ENCODE data around the gene EIF5A.
"Not testable (repeated sequence)": the region's sequence is repeated elsewhere in the genome, so short reads cannot be mapped to it uniquely, and the experiment has no call there.

EIF5A gene

DNA sequence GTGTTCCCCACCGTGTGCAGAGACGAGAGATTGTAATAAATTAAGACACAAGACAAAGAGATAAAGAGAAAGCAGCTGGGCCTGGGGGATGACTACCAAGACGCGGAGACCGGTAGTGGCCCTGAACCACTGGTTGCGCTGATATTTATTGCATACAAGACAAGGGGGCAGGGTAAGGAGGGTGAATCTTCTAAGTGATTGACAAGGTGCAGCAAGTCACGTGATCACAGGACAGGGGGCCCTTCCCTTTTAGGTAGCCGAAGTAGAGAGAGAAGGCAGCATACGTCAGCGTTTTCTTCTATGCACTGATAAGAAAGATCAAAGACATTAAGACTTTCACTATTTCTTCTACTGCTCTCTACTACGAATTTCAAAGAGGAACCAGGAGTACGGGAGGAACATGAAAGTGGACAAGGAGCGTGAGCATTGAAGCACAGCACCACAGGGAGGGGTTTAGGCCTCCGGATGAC, 25.2 kb downstream of the EIF5A start:
- DNase-seq = not testable (repeated sequence)

DNA sequence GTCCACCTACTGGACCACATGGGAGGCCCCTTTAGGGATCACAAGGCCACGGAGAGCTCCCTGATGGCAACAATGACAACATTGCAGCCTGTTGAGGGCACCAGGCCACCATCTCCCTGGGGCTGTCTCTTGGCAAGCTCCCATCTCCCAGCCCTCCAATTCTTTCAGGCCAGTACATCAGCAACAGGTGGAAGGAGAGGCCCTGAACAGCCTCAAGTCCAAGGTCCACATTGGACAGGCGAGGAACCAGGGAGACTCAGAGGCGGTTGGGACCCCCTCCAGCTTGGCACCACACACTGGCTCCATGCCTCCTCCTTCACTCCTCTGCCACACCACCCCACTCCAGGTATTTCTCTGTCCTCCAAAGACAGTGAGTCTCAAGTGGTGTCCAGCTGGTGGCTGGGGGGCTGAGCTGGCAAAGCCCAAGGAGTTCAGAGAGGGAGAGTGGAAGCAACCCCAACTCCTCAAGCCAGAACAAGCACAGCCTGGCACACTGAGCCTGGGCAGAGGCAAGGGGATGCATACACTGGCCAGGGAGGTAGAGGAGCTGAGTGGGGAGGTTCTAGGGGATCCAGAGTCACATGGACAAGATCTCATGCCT, 27.6 kb downstream of the EIF5A start:
- no peak for DNase-seq

DNA sequence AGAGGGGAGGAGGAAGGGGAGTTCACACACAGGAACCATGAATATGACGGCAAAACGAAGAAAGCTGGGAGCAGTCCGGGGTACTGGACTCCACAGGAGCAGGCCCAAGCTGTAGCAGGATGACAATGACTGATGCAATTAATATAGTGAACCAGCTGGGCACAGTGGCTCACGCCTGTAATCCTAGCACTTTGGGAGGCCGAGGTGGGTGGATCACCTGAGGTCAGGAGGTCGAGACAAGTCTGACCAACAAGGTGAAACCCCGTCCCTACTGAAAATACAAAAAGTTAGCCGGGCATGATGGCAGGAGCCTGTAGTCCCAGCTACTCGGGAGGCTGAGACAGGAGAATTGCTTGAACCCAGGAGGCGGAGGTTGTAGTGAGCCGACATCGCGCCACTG, 28.3 kb downstream of the EIF5A start:
- not testable (repeated sequence) for DNase-seq

DNA sequence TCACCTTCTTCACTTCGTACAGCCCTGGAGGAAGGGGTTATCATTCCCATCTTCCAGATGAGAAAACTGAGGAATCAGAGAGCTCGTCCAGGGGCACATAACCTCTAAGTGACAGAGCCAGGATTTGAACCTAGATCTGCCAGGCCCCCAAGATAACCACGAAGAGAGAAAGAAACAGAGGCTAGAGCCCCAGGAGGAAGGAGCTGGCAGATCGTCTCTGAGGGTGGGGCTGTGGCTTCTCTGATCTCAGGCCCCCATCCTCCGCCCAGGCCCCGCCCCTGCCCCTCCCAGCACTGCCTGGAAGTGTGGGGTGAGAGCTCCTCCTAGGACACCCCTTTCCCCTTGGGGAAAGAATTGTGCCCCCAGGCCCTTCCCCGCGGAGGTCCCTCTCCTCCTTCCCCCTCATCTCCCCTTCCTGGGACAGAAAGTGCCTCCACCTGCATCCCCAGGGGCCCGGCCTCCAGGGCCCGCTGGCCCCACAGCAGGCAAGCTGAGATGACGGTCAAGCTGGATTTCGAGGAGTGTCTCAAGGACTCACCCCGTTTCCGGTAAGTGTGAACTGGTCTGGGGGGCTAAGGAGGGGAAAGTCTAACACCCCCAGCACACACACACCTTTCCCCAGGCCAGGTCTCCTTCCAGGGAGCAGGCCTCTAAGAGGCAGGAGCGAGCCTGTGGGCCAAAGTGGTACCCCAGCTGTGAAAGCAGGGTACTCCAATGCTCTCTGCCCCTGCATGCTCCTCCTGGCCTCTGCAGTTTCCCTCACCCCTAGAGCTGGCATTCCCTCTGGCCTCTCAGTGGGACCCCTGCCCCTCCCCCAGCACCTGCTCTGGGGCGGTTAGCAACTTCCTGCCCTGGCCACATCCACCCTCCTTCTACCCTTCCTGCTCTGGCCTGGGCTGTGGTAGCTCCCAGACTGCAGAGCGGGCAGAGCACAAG, 29.1 kb downstream of the EIF5A start, which contains the start of gene ACAP1:
Gene ACAP1 (plus strand): TSS at position 290 of the 936 bp plus-strand sequence. CDS start 206 bp downstream, at position 496.
- no peak for DNase-seq

DNA sequence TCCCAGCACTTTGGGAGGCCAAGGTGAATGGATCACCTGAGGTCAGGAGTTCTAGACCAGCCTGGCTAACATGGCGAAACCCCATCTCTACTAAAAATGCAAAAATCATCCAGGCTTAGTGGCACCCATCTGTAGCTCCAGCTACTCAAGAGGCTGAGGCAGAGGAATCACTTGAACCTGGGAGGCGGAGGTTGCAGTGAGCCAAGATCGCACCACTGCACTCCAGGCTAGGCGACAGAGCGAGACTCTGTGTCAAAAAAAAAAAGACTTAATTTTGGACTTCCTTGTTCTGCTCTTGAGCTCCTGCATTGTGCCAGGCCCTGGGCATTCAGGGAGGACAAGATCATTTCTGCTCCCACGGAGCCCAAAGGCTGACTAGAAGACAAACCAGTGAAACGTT, 30.2 kb downstream of the EIF5A start:
- not testable (repeated sequence) for DNase-seq

DNA sequence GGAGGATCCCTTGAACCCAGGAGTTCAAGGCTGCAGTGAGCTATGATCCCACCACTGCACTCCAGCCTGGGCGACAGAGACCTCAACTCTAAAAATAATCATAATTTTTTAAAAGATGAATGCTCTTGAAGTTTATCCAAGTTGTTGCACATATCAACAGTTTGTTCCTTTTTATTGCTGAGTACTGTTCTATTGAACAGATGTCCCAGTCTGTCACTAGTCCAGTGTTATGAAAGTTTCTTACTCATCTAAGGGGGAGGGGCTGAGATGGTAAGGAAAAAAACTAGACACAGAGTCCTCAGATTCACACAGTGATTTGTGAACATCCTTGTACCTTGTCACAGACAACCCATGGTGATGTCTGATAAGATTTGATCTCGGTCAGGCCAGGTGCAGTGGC, 32.8 kb downstream of the EIF5A start:
- DNase-seq = no peak

DNA sequence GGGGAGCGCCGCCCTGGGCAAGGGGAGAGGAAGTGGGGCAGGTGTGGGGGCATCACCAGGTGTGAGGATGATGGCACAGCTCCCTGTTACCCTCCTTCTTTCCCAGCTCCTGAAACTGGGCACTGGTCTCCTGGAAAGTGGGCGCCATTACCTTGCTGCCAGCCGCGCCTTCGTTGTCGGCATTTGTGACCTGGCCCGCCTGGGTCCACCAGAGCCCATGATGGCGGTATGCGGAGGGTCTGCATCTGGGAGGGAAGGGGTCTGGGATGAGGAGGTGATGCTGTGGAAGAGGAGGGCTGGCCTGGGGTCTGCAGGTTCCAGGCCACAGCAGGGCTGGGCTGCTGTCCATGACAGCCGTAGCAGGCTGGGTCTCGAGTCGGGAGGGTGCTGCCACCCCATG, 34.4 kb downstream of the EIF5A start:
- DNase-seq = no peak

DNA sequence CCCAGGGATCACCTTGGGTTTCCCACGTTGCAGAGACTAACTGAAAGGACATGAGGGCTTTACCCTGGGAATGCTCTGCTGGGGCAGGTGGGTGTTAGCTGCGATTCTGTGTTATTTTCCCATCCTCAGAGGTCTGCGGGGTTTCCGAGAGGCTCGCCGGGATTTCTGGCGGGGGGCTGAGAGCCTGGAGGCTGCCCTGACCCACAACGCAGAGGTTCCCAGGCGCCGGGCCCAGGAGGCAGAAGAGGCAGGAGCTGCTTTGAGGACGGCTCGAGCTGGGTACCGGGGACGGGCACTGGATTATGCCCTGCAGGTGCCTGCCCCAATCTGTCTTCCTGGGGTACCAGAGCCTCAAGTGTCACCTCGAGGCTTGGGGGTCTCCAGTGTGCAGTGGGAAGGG, 35.8 kb downstream of the EIF5A start:
- DNase-seq = no peak

DNA sequence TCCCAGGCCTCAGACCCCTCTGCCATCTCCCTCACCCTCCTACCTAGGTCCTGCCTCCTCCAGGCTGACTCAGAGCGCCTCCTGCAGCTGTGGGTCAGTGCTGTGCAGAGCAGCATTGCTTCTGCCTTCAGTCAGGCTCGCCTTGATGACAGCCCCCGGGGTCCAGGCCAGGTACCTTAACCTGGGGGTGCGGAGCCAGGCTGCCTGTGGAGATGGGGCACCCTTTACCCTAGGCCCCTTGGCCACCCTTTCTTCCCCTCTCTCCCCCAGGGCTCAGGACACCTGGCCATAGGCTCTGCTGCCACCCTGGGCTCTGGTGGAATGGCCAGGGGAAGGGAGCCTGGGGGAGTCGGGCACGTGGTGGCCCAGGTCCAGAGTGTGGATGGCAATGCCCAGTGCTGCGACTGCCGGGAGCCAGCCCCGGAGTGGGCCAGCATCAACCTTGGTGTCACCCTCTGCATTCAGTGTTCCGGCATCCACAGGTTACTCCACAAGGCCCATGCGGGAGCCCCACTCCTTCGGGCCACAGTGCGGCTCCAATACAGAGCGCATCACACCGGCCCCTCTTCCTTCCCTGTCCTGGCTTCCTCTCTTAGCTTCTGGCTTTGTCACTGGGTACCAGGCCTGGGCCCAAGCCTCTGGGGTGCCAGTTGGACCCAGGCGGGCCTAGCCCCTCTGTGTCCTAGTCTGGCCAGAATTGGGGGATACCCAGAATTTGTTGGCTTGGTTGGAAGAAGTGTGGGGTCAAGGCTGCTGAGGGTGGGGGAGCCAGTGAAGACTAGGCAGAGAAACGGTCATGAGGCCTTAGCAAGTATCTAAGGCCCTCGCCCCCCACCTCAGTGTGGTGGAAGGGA, 39.6 kb downstream of the EIF5A start:
- DNase-seq = no peak

DNA sequence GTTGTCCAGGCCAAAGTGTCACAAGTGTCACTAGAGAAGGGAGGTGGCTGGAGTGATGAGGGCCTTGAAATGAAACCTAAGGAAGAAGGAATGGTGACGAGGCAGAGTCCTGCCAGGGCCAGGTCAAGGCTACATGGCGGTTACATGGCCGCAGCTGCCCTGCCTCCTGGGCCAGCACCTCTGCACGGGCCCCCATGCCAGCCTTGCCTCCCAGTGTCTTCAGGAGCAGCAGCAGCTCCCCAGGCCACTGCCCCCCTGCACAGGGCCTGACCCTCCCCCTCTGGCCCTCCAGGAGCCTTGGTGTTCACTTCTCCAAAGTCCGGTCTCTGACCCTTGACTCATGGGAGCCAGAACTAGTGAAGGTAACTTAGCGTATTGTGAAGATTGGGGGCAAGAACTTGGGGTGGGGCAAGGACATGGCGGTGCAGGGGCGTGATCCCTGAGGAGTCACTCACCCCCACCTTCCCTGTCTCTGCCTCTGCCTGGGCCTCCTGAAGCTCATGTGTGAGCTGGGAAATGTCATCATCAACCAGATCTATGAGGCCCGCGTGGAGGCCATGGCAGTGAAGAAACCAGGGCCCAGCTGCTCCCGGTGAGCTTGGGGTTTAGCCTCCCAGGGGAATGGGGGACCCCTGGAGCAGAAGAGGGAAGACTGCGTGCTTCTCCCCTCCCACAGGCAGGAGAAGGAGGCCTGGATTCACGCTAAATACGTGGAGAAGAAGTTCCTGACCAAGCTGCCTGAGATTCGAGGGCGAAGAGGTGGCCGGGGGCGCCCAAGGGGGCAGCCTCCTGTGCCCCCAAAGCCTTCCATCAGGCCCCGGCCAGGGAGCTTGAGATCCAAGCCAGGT, 40.4 kb downstream of the EIF5A start:
- no peak for DNase-seq

DNA sequence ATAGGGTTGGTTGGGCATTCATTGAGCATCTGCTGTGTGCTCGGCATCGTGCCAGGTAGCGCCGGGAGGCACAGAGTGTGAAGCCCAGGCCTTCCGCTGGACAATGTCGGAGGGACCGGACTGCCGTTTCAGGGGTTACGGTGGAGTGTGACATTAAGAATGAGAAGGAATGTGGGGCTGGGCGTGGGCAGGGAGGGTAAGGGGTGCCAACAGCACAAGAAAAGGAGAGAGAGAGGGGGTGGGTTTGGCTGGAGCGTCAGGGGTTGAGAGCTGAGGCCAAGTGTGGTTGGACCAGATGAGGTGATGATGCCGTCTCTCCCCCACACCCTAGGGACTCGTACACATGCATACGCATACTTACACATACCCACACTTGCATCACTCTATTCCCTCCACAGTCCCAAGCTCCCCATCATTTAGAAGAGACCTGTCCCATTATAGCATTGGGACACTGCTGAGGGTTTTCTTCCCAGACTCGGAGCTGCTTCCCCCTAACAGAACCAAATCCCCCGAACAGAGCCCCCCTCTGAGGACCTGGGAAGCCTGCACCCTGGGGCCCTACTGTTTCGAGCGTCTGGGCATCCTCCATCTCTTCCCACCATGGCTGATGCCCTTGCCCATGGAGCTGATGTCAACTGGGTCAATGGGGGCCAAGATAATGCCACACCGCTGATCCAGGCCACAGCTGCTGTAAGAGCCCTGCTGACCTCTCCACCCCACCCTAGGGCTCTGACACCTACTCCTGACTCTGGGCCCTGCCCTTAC, 41.2 kb downstream of the EIF5A start:
- DNase-seq = no peak

DNA sequence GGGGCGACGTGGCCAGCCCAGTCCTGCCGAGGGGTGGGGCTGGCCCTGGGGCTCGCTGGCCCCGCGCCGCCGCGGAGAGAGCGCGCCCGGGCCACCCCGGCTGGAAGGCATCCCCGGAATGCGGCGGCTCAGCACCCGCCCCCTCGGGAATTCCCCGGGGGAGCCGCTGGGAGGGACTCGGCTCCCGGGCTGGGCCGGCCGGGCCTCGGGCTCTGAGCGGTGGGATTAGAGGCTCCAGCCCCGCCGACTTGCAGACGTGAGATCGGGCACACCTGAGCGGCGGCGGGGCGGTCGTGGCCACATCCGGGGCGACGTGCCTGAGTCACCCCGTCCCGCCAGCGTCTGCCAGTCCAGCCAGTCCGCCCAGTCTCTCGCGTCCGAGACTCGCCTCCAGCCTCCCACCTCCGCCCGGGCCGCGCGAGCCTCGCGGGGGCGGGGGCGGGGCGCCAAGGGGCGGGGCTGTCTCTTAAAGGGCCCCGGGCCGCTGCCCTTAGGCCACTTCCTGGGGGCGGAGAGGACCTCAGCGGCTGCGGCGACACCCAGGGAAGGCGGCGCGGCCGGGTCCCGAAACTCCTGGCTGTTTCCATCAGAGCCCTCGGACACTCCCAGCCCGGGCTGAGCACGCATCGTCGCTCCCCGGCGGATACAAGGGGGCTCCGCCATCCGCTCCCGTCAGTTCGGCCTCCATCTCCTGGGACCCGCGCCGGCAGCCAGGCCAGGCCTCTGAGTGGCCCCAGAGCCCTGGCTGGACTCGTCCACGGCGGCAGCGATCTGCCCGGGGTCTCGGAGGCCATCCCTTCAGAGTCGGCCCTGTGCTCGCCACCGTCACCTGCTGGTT, 44.5 kb downstream of the EIF5A start, which contains the start of gene KCTD11:
Gene KCTD11 (plus strand): TSS at position 498 of the 838 bp plus-strand sequence.
- DNase-seq = no peak

DNA sequence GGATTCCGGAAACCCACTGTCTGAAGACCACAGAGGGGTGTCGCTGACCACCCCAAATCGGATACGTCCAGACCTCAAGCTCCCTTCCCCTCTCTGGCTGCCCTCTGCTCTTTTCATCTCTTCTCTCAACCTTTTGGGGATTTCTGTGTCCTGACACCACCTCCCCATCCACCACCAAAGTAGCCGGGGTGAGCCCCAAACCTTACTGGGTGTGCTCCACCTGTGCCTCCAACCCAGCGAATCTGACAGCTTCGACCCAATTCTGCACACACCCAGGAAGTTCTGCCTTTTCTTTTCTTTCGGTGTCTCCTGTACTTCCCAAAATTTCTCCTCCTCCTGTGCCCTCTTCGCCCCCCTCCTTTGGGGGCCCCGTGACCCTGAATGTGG, 45.1 kb downstream of the EIF5A start:
- no peak for DNase-seq

DNA sequence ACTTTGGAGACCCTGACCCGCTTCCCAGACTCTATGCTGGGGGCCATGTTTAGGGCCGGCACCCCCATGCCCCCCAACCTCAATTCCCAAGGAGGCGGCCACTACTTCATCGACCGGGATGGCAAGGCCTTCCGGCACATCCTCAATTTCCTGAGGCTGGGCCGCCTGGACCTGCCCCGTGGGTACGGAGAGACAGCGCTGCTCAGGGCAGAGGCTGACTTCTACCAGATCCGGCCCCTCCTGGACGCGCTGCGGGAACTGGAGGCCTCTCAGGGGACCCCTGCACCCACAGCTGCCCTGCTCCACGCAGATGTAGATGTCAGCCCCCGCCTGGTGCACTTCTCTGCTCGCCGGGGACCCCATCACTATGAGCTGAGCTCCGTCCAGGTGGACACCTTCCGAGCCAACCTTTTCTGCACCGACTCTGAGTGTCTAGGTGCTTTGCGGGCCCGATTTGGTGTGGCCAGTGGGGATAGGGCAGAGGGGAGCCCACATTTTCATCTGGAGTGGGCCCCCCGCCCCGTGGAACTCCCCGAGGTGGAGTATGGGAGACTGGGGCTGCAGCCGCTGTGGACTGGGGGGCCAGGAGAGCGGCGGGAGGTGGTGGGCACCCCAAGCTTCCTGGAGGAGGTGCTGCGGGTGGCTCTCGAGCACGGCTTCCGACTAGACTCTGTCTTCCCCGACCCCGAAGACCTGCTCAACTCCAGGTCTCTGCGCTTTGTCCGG, 45.6 kb downstream of the EIF5A start:
- DNase-seq = no peak

DNA sequence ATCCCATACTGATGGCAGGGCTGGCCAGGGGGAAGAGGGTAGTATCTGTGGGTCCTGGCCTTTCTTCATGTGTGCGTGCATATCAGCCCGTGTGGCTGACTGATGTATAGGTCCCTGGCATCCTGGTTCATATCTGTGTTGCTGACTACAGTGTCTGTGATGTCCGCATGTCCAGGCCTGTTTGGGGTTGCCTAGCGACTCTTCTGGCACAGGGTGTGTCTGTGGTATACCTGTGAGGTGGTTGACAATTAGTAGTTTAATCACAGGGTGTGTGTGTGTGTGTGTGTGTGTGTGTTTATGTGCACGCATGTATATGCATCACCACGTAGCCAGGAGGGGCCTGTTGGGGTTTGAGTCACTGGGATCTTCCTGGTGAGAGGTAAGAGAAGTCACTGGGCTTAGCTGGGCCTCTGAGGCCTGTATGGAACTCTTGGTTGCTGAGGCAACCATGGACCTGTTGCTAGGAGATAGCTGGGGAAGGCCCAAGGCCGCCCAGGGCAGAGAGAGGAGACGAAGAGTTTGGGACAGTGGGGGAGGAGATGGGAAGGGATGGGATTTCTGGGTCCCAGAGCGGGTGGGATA, 46.9 kb downstream of the EIF5A start:
- no peak for DNase-seq

DNA sequence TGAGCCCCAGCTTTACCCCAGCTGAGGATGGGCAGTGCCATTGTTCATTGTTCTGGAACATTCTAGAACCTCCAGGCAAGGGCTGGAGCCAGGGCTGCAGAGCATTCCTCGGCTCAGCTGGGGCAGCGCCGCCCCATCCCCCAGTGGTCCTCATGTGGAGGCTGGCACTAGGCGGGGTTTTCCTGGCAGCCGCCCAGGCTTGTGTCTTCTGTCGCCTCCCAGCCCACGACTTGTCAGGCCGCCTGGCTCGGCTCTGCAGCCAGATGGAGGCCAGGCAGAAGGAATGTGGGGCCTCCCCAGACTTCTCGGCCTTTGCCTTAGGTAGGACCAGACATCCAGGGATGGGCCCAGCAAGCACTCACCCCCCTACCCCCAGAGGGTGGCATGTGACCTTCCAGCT, 47.6 kb downstream of the EIF5A start, which contains the start of gene TMEM95:
Gene TMEM95 (plus strand): TSS at position 104 of the 400 bp plus-strand sequence. CDS start 49 bp downstream, at position 153.
- no peak for DNase-seq

DNA sequence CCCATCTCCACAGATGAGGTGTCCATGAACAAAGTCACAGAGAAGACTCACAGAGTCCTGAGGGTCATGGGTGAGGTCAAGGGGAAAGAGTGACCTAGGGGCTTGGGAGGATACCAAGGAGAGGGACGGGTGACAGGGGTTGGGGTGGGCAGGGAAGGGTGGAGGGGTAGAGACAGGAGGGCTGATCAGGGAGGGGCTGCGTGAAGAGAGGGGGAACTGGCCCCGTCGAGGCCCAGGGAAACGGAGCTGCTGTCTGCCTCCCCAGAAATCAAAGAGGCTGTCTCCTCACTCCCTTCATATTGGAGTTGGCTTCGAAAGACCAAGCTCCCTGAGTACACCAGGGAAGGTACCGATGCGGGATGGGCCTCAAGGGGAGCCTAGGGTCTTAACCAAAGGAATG, 48.1 kb downstream of the EIF5A start:
- DNase-seq = no peak

DNA sequence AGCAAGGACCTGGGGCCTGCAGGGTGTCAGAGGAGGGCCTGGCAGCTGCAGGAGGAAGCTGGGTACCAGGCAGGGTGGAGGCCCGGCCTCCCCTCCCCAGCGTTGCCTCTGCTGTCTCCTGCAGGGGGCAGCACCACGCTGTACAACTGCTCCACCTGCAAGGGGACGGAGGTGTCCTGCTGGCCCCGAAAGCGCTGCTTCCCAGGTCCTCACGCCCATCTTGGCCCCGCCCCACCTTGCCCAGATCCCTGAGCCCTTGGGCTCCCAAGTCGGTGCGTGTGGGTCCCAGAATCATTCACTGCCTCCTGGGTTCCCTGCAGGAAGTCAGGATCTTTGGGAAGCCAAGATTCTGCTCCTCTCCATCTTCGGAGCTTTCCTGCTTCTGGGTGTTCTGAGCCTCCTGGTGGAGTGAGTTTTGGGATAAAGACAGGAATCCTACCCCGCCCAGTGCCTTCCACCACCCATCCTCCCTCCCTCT, 48.7 kb downstream of the EIF5A start:
- peak; percentile 31 for DNase-seq

DNA sequence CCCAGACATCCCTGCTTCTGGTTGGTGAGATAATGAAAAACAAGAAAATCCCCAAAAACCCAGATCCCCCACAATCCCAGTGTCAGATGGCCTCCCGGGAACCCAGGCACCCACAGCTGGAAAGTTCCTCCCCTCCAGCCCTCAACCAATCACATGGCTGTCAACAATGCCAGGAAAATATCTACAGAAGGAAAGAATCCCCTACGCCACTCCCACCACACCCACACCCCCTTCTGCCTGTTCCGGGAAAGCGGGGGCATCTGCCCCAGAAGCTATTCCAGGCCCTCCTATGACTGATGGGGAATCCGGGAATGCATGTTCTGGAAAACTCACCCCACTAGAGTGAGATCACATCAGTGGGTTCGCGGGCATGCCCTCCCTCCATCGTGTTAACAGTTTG, 49.3 kb downstream of the EIF5A start:
- no peak for DNase-seq
